Suprapubic skin (tissue), 4 donors: ENCODE results near the gene GEMIN4. TPM values are rescaled to one million over a fixed set of nuclear protein-coding genes. Genes with fewer than 3 reads are reported as not detected.
A peak's percentile ranks its signal among the peaks of the same experiment; 100 is the strongest.

Source experiments
- DNase-seq, 2 donors: peaks; one replicate each; pipeline ENCODE4 v3.0.0-alpha.2; 2019; ENCODE audit warnings: low spot score in 2 of 2
- H3K27ac ChIP-seq: fragments of 200-600 bp; sonication (generic); one replicate; pipeline ENCODE4 v1.5.1; 2019
- H3K27me3 ChIP-seq: fragments of 200-600 bp; sonication (generic); one replicate; pipeline ENCODE4 v1.5.1; 2019
- H3K36me3 ChIP-seq: fragments of 200-600 bp; sonication (generic); one replicate; pipeline ENCODE4 v1.5.1; 2019
- H3K4me1 ChIP-seq: fragments of 200-600 bp; sonication (generic); one replicate; pipeline ENCODE4 v1.5.1; 2019
- H3K4me3 ChIP-seq: fragments of 200-600 bp; sonication (generic); one replicate; pipeline ENCODE4 v1.5.1; 2019; ENCODE audit warnings: mild to moderate bottlenecking
- H3K9me3 ChIP-seq: fragments of 200-600 bp; sonication (generic); one replicate; pipeline ENCODE4 v1.5.1; 2019
- CTCF ChIP-seq, 2 donors: fragments of 200-600 bp in 1 of 2; fragments of 450-650 bp in 1 of 2; sonication (generic) in 1 of 2; IDR thresholded peaks; one replicate each; pipeline ENCODE4 v1.5.1; 2016 to 2019; ENCODE audit warnings: antibody characterized with exemption in 2 of 2, mild to moderate bottlenecking in 1 of 2, moderate library complexity in 1 of 2
- EP300 ChIP-seq: sonication (generic); formaldehyde crosslinking; IDR thresholded peaks from one replicate; pipeline ENCODE4 v1.6.1; 2017; ENCODE audit warnings: antibody characterized with exemption
- POLR2A ChIP-seq, 2 donors: fragments of 450-650 bp; IDR thresholded peaks; one replicate each; pipeline ENCODE4 v1.6.1; 2017; ENCODE audit warnings: antibody characterized with exemption in 2 of 2, mild to moderate bottlenecking in 2 of 2, moderate library complexity in 2 of 2
- POLR2AphosphoS5 ChIP-seq, 3 donors: sonication (generic); formaldehyde crosslinking; IDR thresholded peaks; one replicate each; pipeline ENCODE4 v1.6.1; 2017; ENCODE audit warnings: antibody characterized with exemption in 3 of 3
- WGBS: methylation state at CpG from one replicate; pipeline ENCODE4 v1.1.5; 2018; 5-methylcytosine and 5-hydroxymethylcytosine counted together
- total RNA-seq, 4 donors: library from RNA; depleted of rRNA; stranded (reverse); fragments of >200 nt; gene quantifications; one replicate each; pipeline ENCODE4 v1.1.0, GENCODE V29; 2016

The GEMIN4 gene
- total RNA-seq, 4 donors from 2014 or later, result 37.2 to 56.4 (median 48.7) TPM

- Histone ChIP-seq H3K36me3 (peaks cover 38% of the 10 kb centered on the region), H3K4me1 (no peaks in the 10 kb centered on the region), H3K4me3 (no peak overlapping the region), H3K9me3 (no peaks in the 10 kb centered on the region), H3K27me3 (no peaks in the 10 kb centered on the region), H3K27ac (no peak overlapping the region)
- DNase-seq, result peak in 1 of 2 donors; percentile 6
- 91% methylated on average over 6 of the region's 6 CpGs for WGBS
- no peak for TF ChIP-seq CTCF (IDR thresholded peaks at IDR 0.05)
- no peak for TF ChIP-seq POLR2AphosphoS5 (IDR thresholded peaks at IDR 0.05)
- no peak for TF ChIP-seq EP300
- TF ChIP-seq POLR2A (IDR thresholded peaks at IDR 0.05), result no peak
These were observed 46.2 kb downstream of the GEMIN4 start for GRCh38 chr17:705863-706262.

GRCh38 chr17:705011-705410, 47.1 kb downstream of the GEMIN4 start:
- no peak for TF ChIP-seq POLR2AphosphoS5 (IDR thresholded peaks at IDR 0.05)
- TF ChIP-seq CTCF (IDR thresholded peaks at IDR 0.05), result no peak
- TF ChIP-seq POLR2A (IDR thresholded peaks at IDR 0.05), result no peak
- no peak for TF ChIP-seq EP300
- Histone ChIP-seq H3K9me3 (no peaks in the 10 kb centered on the region), H3K27me3 (no peaks in the 10 kb centered on the region), H3K4me3 (no peak overlapping the region), H3K27ac (no peak overlapping the region), H3K4me1 (no peaks in the 10 kb centered on the region), H3K36me3 (peaks cover 35% of the 10 kb centered on the region)
- no peak for DNase-seq
- WGBS, result 100% methylated on average over 1 of the region's 1 CpG

- peaks cover 28% of the 10 kb centered on the region for H3K36me3 ChIP-seq
- DNase-seq, result peak in 1 of 2 donors; percentile 6
These were observed 47.8 kb downstream of the GEMIN4 start for GRCh38 chr17:704111-704864.

GRCh38 chr17:703081-703875, 48.8 kb downstream of the GEMIN4 start:
- TF ChIP-seq POLR2A (IDR thresholded peaks at IDR 0.05), result no peak
- no peak for TF ChIP-seq EP300
- TF ChIP-seq CTCF (IDR thresholded peaks at IDR 0.05), result no peak
- no peak for TF ChIP-seq POLR2AphosphoS5 (IDR thresholded peaks at IDR 0.05)
- no peak overlapping the region for H3K4me3 ChIP-seq
- H3K4me1 ChIP-seq, result no peaks in the 10 kb centered on the region
- peaks cover 21% of the 10 kb centered on the region for H3K36me3 ChIP-seq
- H3K9me3 ChIP-seq, result no peaks in the 10 kb centered on the region
- H3K27ac ChIP-seq, result no peak overlapping the region
- DNase-seq, result peak in 1 of 2 donors; percentile 29
- WGBS, result 75% methylated on average over 12 of the region's 12 CpGs
- H3K27me3 ChIP-seq, result no peaks in the 10 kb centered on the region

More at GRCh38 chr17:704111-704864, 47.8 kb downstream of the GEMIN4 start:
- H3K4me1 ChIP-seq, result no peaks in the 10 kb centered on the region
- no peak overlapping the region for H3K4me3 ChIP-seq
- no peaks in the 10 kb centered on the region for H3K27me3 ChIP-seq
- 81% methylated on average over 4 of the region's 4 CpGs for WGBS
- H3K27ac ChIP-seq, result no peak overlapping the region
- TF ChIP-seq POLR2A (IDR thresholded peaks at IDR 0.05) (no peak), CTCF (IDR thresholded peaks at IDR 0.05) (no peak), EP300 (no peak), POLR2AphosphoS5 (IDR thresholded peaks at IDR 0.05) (no peak)
- H3K9me3 ChIP-seq, result no peaks in the 10 kb centered on the region

- Histone ChIP-seq H3K4me3 (no peak overlapping the region), H3K27ac (no peak overlapping the region), H3K4me1 (no peaks in the 10 kb centered on the region), H3K27me3 (no peaks in the 10 kb centered on the region), H3K36me3 (peaks cover 35% of the 10 kb centered on the region), H3K9me3 (no peaks in the 10 kb centered on the region)
- no peak for DNase-seq
- 72% methylated on average over 1 of the region's 1 CpG for WGBS
- TF ChIP-seq POLR2A (IDR thresholded peaks at IDR 0.05) (no peak), CTCF (IDR thresholded peaks at IDR 0.05) (peak; percentile 38 to 51)
These were observed 51.5 kb downstream of the GEMIN4 start for GRCh38 chr17:700504-701094.
